Globus pallidus (tissue), 1 donor: ENCODE measurements around the gene TNPO1.
"Not testable (repeated sequence)": the region's sequence is repeated elsewhere in the genome, so short reads cannot be mapped to it uniquely, and the experiment has no call there.

Experiments
- DNase-seq: peaks from one replicate; pipeline ENCODE4 v3.0.0-alpha.2; 2015; ENCODE audit warnings: low spot score

Gene TNPO1

DNA sequence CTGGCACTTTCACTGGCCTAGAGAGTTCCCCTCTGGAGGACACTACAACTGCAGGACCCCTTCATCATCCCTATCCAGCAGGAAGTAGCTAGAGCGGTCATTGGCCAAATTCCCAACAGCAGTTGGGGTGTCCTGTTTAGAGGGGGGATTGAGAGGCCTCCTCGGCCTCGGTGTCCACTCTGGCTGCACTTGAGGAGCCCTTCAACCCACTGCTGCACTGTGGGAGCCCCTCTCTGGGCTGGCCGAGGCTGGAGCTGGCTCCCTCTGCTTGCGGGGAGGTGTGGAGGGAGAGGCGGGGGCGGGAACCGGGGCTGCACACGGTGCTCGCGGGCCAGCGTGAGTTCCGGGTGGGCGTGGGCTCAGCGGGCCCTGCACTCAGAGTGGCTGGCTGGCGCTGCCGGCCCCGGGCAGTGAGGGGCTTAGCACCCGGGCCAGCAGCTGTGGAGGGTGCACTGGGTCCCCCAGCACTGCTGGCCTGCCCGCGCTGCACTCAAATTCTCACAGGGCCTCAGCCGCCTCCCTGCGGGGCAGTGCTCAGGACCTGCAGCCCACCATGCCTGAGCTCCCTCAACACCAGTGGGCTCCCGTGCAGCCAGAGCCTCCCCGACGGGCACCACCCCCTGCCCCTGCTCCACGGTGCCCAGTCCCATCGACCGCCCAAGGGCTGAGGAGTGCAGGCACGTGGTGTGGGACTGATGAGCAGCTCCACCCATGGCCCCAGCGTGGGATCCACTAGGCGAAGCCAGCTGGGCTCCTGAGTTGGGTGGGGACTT lies 118.7 kb downstream of the TNPO1 start:
- DNase-seq = not testable (repeated sequence)

GRCh38 chr5:72936893-72937292 lies 120.4 kb downstream of the TNPO1 start:
- DNase-seq = no peak

DNA sequence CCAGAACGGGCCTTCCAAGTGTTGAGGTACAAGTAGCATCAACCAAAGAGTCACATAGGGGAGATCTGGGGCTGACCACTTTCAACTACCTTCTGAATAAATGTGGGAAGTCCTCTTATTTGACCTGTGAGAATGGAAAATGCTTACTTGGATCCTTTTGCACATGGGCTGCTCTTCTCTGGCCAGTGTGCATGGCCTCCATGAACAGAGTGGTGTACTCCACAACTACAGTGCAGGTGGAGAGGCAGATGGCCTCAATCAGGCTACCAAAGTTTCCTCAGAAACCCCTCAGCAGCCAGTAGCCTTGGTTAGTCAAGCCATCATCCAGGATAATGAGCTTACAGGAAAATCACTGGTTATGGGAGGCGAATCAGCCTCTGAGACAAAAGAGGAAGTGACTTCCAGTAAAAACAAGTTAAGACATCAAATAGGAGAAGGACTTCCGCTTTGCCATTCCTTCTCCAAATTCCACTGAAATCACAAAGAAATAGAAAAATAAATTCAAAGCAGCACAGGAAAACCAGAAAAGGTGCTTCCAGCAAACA lies 121.1 kb downstream of the TNPO1 start:
- DNase-seq = no peak

DNA sequence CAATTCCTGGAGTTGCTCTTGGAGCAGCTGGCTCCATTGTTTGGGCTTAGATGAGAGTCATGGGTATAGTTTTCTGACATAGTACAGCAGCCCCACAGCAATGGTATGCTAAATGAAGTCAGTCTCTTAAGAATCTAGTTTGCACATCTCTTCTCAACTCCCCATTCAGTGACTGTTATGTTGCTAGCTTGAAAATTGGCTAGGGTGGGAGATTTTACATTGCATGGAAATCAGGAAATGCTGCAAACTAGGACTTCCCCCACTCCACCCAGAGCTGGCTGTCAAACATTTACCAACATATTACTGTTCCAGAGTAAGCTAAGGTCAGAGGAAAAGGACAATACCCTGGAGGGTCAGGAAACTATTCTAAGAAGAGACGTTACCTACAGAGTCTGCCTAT lies 121.7 kb downstream of the TNPO1 start:
- no peak for DNase-seq

DNA sequence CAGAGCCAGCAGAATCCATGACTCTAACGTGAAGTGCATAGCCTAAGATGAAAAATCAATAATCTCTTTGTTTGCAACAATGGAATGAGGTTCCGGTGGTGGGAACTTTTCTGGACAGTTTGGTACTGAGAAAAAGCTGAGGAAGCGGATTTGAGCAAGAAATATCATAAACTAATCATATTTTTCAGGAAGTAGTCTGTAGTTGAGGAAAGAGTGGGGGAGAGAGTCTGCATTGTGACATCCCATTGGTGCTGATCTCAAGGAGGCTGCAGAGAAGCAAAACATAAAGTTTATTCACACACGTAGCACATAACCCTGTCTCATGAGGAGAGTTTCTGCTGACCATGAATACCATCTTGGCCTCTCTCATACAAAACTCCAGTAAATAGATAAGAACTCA lies 123.6 kb downstream of the TNPO1 start:
- no peak for DNase-seq

- no peak for DNase-seq
These were observed 126.8 kb downstream of the TNPO1 start for GRCh38 chr5:72943307-72943706.

DNA sequence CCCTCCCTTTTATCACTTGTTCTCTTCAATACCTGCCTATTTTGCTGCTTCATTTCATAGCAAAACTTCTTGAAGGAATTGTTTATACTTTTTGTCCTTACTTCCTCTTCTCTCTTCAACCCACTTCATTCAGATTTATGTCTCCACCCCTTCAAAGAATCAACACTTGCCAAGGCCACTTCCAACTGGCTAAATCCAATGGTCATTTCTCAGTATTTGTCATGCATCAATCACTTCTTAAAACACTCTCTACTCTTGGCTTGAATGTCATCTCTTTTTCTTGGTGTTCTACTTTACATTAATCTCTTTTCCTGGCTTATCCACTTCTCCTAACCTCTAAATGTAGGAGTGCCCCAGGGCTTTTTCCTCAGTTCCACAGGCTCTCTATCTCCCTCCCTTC lies 131.0 kb downstream of the TNPO1 start:
- DNase-seq = no peak

- no peak for DNase-seq
These were observed 133.0 kb downstream of the TNPO1 start for GRCh38 chr5:72949481-72949880.

GRCh38 chr5:72951671-72952468 lies 135.4 kb downstream of the TNPO1 start:
- no peak for DNase-seq

DNA sequence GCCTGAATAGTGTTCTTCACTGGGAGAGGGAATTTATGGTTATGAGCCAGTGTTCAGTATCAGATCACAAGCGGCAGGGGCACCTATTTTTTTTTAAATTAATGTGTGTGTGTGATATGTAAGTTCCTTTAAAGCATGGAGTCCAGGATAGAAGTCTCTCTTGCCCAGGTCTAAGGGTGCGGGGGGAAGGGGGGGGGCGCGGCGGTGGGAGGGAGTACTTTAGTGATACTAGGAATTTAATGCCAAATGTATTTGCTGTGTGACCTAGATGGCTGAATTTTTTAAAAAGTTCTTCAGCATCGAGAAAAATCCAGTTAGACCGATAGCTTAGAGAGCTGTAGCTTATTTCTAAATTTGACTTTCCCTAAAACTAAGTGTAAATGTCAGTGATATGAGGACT lies 137.9 kb downstream of the TNPO1 start:
- no peak for DNase-seq

DNA sequence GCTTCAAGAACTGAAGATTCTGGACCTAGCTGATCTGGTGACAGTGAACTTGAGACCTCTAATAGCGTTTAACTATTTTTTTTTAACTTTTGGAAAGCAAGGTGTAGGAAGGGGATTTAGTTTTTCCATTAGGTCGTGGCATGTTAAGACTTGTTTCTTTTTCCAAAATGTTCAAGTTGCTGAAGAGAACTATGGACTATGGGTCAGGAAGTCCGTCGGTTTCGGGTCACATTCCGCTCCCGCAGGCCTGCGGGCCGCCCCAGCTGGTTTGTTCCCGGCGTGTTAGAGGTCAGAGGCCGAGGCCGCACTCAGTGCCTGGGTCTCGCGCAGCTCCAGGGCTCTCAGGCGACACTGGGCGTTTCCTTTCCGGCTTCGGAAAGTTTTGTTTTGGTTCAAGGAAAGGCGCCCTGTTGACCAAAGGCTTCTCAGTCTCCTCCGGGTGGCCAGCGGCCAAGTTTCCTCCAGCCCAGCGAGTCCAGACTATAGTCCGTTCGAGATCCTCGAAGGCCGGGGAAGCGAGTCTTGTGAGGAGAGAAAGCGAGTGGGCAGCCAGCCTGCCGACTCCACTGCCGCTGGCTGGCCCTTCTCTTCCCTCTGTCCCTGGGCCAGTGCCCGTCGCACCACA lies 138.8 kb downstream of the TNPO1 start:
- DNase-seq = no peak

- peak; percentile 96 for DNase-seq
These were observed 139.4 kb downstream of the TNPO1 start, which contains the start of gene FCHO2 for GRCh38 chr5:72955768-72956323. Gene FCHO2 (plus strand): TSS chr5:72956041. CDS start chr5:72956097, 56 bp downstream.

- peak; percentile 51 for DNase-seq
These were observed 140.1 kb downstream of the TNPO1 start for GRCh38 chr5:72956324-72957140.

DNA sequence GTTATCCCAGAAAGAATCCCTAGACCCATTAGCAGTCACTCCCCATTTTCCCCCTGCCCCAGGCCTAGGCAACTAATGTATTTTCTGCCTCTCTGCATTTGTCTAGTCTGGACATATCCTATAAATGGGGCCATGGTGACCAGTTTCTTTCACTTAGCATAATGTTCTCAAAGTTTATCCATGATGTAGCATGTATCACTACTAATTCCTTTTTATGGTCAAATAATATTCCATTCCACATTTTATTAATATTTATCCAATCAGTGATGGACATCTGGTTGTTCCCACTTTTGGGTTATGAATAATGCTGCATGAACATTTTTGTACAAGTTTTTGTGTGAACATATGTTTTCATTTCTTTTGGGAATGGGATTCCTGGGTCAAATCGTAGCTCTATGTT lies 140.9 kb downstream of the TNPO1 start:
- DNase-seq = no peak

GRCh38 chr5:72959257-72959656 lies 142.8 kb downstream of the TNPO1 start:
- DNase-seq = no peak
